GM12864 (cell line): Measurements from ENCODE around the gene RNF25.

Experiments
- DNase-seq: peaks from one replicate; pipeline ENCODE4 v3.0.0-alpha.2; 2011; ENCODE audit warnings: low read depth
- H3K4me3 ChIP-seq: 2 replicates; pipeline ENCODE4 v1.5.1; 2011; ENCODE audit warnings: mild to moderate bottlenecking, low read depth, low read length, control low read depth
- TF ChIP-seq, protein P1 (sequence below): IDR thresholded peaks from 2 replicates; pipeline ENCODE4 v1.5.1; 2011; ENCODE audit warnings: low read depth, mild to moderate bottlenecking, moderate library complexity, low read length, control low read depth, inconsistent platforms; ENCODE audit errors: missing control alignments

The RNF25 gene

DNA sequence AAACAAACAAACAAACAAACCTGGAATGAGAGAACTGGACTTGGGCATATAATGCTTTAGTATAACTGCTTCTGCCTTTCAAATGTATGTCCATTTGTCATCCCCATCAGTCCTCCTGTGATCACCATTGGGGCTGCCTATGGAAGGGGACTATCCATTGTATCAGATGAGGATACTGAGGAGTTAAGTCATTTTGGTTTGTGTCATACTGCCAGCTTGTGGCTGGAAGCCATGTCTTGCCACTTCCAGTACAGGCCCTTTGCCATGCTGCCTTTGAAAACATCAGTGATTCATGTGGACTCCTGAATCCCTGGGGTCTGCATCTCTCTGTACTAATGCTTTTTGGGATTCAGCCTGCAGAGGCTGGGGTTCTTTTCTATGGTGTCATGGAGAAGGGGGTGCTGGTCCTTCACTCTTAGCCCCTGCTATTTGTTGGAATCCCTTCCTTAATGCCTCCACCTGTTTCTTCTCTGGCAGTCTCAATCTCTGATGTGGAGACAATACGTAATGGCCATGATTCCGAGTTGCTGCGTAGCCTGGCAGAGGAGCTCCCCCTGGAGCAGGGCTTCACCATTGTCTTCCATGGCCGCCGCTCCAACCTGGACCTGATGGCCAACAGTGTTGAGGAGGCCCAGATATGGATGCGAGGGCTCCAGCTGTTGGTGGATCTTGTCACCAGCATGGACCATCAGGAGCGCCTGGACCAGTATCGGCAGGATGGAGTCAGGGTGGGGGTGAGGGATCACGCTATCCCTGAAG is 53.5 kb downstream of the RNF25 start:
- DNase-seq, result no peak
- TF ChIP-seq, protein P1, sequence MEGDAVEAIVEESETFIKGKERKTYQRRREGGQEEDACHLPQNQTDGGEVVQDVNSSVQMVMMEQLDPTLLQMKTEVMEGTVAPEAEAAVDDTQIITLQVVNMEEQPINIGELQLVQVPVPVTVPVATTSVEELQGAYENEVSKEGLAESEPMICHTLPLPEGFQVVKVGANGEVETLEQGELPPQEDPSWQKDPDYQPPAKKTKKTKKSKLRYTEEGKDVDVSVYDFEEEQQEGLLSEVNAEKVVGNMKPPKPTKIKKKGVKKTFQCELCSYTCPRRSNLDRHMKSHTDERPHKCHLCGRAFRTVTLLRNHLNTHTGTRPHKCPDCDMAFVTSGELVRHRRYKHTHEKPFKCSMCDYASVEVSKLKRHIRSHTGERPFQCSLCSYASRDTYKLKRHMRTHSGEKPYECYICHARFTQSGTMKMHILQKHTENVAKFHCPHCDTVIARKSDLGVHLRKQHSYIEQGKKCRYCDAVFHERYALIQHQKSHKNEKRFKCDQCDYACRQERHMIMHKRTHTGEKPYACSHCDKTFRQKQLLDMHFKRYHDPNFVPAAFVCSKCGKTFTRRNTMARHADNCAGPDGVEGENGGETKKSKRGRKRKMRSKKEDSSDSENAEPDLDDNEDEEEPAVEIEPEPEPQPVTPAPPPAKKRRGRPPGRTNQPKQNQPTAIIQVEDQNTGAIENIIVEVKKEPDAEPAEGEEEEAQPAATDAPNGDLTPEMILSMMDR, result peak; percentile 27
- no peak overlapping the region for H3K4me3 ChIP-seq

DNA sequence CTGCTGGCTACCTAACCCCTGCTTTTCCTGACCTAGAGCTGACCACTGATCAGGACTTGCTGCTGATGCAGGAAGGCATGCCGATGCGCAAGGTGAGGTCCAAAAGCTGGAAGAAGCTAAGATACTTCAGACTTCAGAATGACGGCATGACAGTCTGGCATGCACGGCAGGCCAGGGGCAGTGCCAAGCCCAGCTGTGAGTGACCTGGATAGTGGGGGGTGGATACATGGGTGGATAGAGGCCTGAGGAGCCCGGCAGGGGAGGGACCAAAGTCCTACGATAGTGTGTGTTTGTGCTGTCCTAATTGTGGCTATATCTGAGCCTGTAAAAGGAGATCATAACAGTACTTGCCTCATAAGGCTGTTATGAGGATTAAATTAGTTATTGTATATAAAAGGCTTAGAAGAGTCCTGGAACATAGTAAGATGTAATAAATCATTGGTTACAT is 55.9 kb downstream of the RNF25 start:
- TF ChIP-seq, protein P1, result no peak
- no peak for DNase-seq
- no peak overlapping the region for H3K4me3 ChIP-seq
